ENCODE data around the gene COLEC12. TPM values are rescaled to one million over a fixed set of nuclear protein-coding genes. Genes with fewer than 3 reads are reported as not detected.

Gene COLEC12
- total and polyA plus RNA-seq, 10 of the 15 experiments (the other 5 are each of a cell fraction or from before 2014, with no cell fraction given): 0.04 to 0.05 TPM; not detected in 8

GRCh38 chr18:392928-393573 is 107.5 kb downstream of the COLEC12 start:
- SMC1A ChIA-PET (ENCODE audit: uncharacterized antibody, unreplicated experiment): no interaction called here
- TF ChIP-seq CEBPZ (IDR thresholded peaks at IDR 0.05; ENCODE audit: low read depth, low read length) (no peak), MLLT1 (IDR thresholded peaks at IDR 0.05) (no peak), ASH2L (IDR thresholded peaks at IDR 0.05; ENCODE audit: borderline replicate concordance, low read depth) (no peak), BCL11A (IDR thresholded peaks at IDR 0.05; ENCODE audit: low read depth, low read length) (no peak), MYC (IDR thresholded peaks at IDR 0.05; ENCODE audit: insufficient read depth, insufficient read length, insufficient replicate concordance, low read length, severe bottlenecking) (no peak), ESRRA (IDR thresholded peaks at IDR 0.05; ENCODE audit: low read length) (no peak)
- TF ChIP-seq, protein P1, sequence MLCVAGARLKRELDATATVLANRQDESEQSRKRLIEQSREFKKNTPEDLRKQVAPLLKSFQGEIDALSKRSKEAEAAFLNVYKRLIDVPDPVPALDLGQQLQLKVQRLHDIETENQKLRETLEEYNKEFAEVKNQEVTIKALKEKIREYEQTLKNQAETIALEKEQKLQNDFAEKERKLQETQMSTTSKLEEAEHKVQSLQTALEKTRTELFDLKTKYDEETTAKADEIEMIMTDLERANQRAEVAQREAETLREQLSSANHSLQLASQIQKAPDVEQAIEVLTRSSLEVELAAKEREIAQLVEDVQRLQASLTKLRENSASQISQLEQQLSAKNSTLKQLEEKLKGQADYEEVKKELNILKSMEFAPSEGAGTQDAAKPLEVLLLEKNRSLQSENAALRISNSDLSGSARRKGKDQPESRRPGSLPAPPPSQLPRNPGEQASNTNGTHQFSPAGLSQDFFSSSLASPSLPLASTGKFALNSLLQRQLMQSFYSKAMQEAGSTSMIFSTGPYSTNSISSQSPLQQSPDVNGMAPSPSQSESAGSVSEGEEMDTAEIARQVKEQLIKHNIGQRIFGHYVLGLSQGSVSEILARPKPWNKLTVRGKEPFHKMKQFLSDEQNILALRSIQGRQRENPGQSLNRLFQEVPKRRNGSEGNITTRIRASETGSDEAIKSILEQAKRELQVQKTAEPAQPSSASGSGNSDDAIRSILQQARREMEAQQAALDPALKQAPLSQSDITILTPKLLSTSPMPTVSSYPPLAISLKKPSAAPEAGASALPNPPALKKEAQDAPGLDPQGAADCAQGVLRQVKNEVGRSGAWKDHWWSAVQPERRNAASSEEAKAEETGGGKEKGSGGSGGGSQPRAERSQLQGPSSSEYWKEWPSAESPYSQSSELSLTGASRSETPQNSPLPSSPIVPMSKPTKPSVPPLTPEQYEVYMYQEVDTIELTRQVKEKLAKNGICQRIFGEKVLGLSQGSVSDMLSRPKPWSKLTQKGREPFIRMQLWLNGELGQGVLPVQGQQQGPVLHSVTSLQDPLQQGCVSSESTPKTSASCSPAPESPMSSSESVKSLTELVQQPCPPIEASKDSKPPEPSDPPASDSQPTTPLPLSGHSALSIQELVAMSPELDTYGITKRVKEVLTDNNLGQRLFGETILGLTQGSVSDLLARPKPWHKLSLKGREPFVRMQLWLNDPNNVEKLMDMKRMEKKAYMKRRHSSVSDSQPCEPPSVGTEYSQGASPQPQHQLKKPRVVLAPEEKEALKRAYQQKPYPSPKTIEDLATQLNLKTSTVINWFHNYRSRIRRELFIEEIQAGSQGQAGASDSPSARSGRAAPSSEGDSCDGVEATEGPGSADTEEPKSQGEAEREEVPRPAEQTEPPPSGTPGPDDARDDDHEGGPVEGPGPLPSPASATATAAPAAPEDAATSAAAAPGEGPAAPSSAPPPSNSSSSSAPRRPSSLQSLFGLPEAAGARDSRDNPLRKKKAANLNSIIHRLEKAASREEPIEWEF (IDR thresholded peaks at IDR 0.05; ENCODE audit: insufficient replicate concordance, low read depth, low read length): no peak
- Histone ChIP-seq H3K4me1 (ENCODE audit: control insufficient read depth, insufficient read depth, low read length) (no peaks in the 10 kb centered on the region), H3K36me3 (ENCODE audit: control insufficient read depth in 2 of 2, insufficient read depth in 2 of 2, low read length in 1 of 2) (no peaks in the 10 kb centered on the region), H3K9me3 (replicated peaks; ENCODE audit: control insufficient read depth, insufficient read depth, low read length) (no peaks in the 10 kb centered on the region), H3K4me2 (ENCODE audit: control insufficient read depth, insufficient read depth) (no peak overlapping the region), H2AFZ (ENCODE audit: control insufficient read depth, low read depth, low read length) (no peak overlapping the region), H3K9ac (ENCODE audit: control insufficient read depth, insufficient read depth, low read length) (no peak overlapping the region), H3K4me3 (no peak overlapping the region), H3K27me3 (replicated peaks in 1 of 2; ENCODE audit: control insufficient read depth in 2 of 2, insufficient read depth in 2 of 2, low read length in 1 of 2) (no peaks in the 10 kb centered on the region; a peak in 2 of 4 replicates), H3K79me2 (ENCODE audit: control insufficient read depth, insufficient read depth, low read length) (no peaks in the 10 kb centered on the region), H3K27ac (ENCODE audit: control insufficient read depth, insufficient read depth) (no peak overlapping the region), H4K20me1 (ENCODE audit: control insufficient read depth, insufficient read depth) (no peaks in the 10 kb centered on the region)
- ATAC-seq (no peak), FAIRE-seq (no peak), DNase-seq (ENCODE audit: low read depth, low spot score) (no peak)
- intact Hi-C loops (cut with micrococcal nuclease; ENCODE audit: unreplicated experiment): no loop called here
- RAD21 ChIA-PET (ENCODE audit: unreplicated experiment): no interaction called here
- BruUV-seq (replicated peaks): no TSS peak
- in situ Hi-C loops (cut with MboI): no loop called here
- POLR2A ChIA-PET: no interaction called here
- 20% methylated on average over 5 of the region's 6 CpGs for WGBS (ENCODE audit: insufficient coverage, insufficient replicate concordance, low lambda C conversion rate, missing lambda C conversion rate)
- CTCF ChIA-PET: no interaction called here

All from GM12878 (cell line).